AG10803 (cell line): ENCODE measurements around the gene IL17B.

Experiments used
- DNase-seq: peaks from one replicate; pipeline ENCODE4 v3.0.0; 2010; ENCODE audit warnings: low read depth
- H3K4me3 ChIP-seq: 2 replicates; pipeline ENCODE4 v1.5.1; 2011; ENCODE audit warnings: mild to moderate bottlenecking, low read length, control low read depth
- CTCF ChIP-seq: conservative IDR thresholded peaks from 2 replicates; pipeline ENCODE4 v1.5.1; 2011; ENCODE audit warnings: mild to moderate bottlenecking, low read length, control low read depth, inconsistent platforms

Gene IL17B

GRCh38 chr5:149374801-149375200, 4.3 kb downstream of the IL17B start:
- TF ChIP-seq CTCF = no peak
- DNase-seq = no peak
- H3K4me3 ChIP-seq = no peak overlapping the region

DNA sequence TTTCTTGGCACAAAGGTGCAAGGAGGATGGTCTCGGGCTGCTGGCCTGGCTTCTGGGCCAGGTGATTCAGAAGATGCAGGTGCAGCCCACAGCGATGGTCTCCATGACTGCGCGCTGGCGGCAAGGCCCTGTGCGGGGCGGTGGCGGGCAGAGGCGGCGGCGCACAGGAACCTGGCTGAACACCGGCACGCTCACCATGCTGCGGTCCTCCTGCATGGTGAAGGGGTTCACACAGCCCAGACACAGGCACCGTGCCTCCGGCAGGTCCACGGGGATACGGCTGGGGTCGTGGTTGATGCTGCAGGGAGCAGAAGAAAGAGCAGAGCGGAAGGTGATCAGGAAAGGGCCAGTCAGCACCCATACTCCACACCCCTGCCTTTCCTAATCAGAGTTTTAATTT, 4.8 kb downstream of the IL17B start:
- no peak for DNase-seq
- no peak overlapping the region for H3K4me3 ChIP-seq
- no peak for TF ChIP-seq CTCF

DNA sequence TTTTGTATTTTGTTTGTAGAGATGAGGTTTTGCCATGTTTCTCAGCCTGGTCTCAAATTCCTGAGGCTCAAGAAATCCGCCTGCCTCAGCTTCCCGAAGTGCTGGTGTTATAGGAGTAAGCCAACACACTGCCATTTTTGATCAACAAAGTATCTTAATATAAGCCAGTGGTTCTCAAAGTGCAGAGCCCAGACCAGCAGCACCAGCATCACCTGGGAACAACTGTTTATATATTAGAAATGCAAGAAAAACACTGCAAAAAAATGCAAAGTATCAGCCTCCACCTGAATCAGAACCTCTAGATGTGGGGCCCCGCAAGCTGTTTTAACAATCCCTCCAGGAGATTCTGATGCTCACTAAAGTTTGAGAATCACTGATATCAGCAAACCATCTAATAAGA, 6.2 kb downstream of the IL17B start:
- TF ChIP-seq CTCF = no peak
- DNase-seq = no peak
- H3K4me3 ChIP-seq = no peak overlapping the region

DNA sequence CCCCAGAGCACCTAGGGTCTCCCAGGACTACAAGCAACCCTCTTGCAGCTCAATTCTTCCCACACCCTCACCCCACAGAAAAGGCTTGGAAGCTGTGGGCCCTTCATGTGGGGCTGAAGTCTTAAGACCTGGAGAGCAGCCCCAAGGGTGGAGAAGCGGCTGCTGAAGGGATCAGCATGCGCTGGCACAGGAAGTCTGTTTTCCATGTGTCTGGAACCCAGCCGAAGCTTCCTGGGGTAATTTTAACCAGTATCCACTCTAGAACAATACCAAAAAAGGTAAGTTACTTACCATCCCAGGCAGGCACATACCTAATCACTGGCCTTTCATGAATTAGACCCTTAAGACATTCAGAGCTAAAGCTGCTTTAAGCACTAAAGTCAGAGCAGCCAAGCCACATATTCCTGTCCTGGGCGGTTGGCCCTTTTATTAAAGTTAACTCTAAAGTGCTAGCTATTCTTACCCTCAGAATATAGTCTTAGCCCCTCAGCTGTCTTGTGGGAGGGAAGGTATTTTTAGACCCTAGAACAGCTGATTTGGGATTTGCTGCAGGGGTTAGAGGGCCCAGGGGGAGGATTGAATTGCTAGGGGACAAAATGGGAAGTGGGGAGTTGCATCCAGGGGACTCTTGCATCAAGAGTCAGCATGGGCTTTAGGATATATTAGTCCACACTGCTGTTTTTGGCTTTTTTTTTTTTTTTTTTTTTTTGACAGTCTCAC, 6.9 kb downstream of the IL17B start:
- peak; percentile 36 for DNase-seq
- H3K4me3 ChIP-seq = no peak overlapping the region
- no peak for TF ChIP-seq CTCF

DNA sequence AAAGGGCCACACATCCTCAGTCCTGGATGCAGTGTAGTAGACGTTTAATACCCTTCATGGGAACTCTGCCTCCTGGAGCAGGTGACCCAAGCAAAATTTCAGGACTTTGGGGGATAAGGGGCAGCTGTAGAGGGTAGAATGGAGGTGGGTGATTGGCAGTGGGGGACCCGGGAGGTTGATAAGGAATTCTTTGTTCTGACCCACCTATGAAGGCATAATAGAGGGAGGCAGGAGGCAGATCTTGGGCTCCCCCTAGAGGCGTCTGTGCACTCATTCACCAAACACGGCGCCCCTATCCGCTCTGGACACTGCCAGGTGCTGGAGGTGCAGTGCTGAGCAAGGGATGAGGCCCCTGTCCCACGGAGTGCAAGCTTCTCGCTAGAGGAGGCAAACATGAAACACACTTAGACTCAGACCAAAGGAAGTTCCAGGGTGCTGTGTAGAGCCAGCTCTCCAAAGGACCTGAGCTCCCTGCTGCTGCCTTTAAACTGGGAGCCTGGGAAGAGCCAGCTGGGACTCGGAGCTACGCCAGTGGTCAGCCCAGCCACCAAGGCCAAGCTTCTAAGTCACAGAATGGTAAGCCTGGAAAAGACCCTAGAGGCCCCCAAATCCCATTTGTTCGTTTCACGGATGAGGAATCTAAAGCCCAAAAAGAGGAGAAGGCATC, 7.7 kb downstream of the IL17B start:
- peak; percentile 80 for TF ChIP-seq CTCF
- DNase-seq = peak; percentile 40

GRCh38 chr5:149370878-149371277, 8.2 kb downstream of the IL17B start:
- no peak overlapping the region for H3K4me3 ChIP-seq
- no peak for DNase-seq
- no peak for TF ChIP-seq CTCF

More for the DNA sequence above, 7.7 kb downstream of the IL17B start:
- H3K4me3 ChIP-seq = no peak overlapping the region
